Measurements from ENCODE around the gene GALC.

The GALC gene

DNA sequence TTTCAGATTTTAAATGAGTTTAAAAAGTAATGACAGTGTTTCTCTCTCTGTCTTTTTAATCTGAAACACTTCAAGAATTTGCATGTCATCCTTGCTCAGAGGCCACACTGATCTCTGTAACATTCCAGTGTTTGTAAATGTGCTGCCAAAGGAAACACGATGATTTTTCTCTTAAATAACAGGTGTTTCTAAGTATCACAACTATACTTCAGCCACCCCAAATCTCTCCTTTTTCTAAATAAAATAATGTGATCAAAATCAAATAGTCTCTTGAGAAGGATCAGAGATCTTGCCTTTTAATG, 3.3 kb upstream of the GALC start:
- no peak overlapping the region for H3K9ac ChIP-seq (ENCODE audit: low read length in 5 of 5)
- no peaks in the 10 kb centered on the region for H3K9me3 ChIP-seq (ENCODE audit: control insufficient read depth in 5 of 5, low read length in 5 of 5)
- no peaks in the 10 kb centered on the region for H3K36me3 ChIP-seq (ENCODE audit: control insufficient read depth in 5 of 5, insufficient read depth in 5 of 5, low read length in 5 of 5)
- peaks cover 0 to 19% (median 17%) of the 10 kb centered on the region in 5 donors for H3K4me1 ChIP-seq (ENCODE audit: control insufficient read depth in 5 of 5, insufficient read depth in 5 of 5, low read length in 5 of 5)
- H3K4me3 ChIP-seq (ENCODE audit: low read depth in 1 of 5, low read length in 5 of 5) = no peak overlapping the region
- H3K27ac ChIP-seq (ENCODE audit: low read depth, low read length) = no peak overlapping the region
- H3K27me3 ChIP-seq (ENCODE audit: control insufficient read depth in 5 of 5, insufficient read depth in 4 of 5, low read length in 5 of 5) = no peaks in the 10 kb centered on the region

DNA sequence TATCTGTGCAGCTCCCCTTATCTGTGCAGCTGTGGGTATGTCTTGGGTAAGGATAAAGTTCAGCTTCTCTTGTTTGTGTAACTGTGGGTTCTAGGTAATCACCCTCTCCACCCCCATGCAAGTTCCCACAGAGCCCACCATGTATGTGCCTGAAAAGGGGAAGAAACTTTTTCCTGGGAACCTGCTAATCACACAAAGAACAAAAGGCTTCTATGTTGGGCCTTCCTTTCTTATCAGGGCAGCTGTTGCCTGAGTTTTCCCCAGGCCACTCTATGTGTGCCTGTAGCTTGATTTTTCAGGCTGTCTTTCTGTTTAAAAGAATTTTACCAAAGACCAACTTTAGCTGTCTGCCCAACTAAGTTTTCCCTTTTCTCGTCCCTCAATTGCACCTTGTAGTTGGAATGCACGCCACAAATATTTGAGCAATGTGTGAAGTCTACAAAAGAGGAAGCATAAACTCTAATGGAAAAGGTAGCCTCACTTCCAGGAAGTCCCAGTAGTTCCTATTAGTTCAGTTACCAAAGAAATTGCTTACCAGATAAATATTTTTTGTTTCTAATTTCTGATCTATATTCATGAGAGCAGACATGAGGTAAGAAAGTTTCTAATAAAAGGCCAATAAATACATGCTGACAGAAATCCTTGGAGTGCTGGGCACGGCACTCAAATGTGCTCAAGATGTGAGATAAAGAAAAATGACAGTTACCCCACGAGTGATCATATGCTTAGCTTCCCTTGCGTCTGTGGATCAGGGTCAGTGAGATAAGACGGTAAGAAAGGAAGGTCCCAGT, 2.7 kb upstream of the GALC start:
- Histone ChIP-seq H3K4me1 (ENCODE audit: control insufficient read depth in 5 of 5, insufficient read depth in 5 of 5, low read length in 5 of 5) (peaks cover 0 to 21% (median 19%) of the 10 kb centered on the region in 5 donors), H3K9me3 (ENCODE audit: control insufficient read depth in 5 of 5, low read length in 5 of 5) (no peaks in the 10 kb centered on the region), H3K9ac (ENCODE audit: low read length in 5 of 5) (peak overlapping the region in 1 of 5 donors; percentile 44), H3K4me3 (ENCODE audit: low read depth in 1 of 5, low read length in 5 of 5) (no peak overlapping the region), H3K27ac (ENCODE audit: low read depth, low read length) (no peak overlapping the region), H3K27me3 (ENCODE audit: control insufficient read depth in 5 of 5, insufficient read depth in 4 of 5, low read length in 5 of 5) (no peaks in the 10 kb centered on the region), H3K36me3 (ENCODE audit: control insufficient read depth in 5 of 5, insufficient read depth in 5 of 5, low read length in 5 of 5) (no peaks in the 10 kb centered on the region)

DNA sequence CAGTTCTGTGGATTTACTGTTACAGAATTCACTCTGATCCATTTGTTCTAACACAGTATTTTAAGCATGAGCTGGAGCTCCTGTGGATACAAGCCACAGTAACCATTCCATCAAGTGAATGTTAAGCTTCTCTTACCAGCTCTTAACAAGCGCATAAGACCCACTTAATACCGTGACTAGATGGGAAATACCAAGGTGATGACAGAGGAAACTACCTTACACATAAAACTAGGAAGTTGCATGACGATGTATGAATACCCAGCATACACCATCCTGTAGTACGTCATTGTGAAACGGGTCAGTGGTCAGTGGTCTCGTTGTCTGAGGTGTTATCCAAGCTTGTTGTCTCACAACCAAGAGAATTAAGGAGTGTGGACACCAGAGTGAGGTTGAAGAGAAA, 2.0 kb upstream of the GALC start:
- Histone ChIP-seq H3K27me3 (ENCODE audit: control insufficient read depth in 5 of 5, insufficient read depth in 4 of 5, low read length in 5 of 5) (no peaks in the 10 kb centered on the region), H3K9me3 (ENCODE audit: control insufficient read depth in 5 of 5, low read length in 5 of 5) (no peaks in the 10 kb centered on the region), H3K36me3 (ENCODE audit: control insufficient read depth in 5 of 5, insufficient read depth in 5 of 5, low read length in 5 of 5) (no peaks in the 10 kb centered on the region), H3K4me3 (ENCODE audit: low read depth in 1 of 5, low read length in 5 of 5) (no peak overlapping the region), H3K27ac (ENCODE audit: low read depth, low read length) (no peak overlapping the region), H3K4me1 (ENCODE audit: control insufficient read depth in 5 of 5, insufficient read depth in 5 of 5, low read length in 5 of 5) (peaks cover 0 to 25% (median 20%) of the 10 kb centered on the region in 5 donors), H3K9ac (ENCODE audit: low read length in 5 of 5) (no peak overlapping the region)

DNA sequence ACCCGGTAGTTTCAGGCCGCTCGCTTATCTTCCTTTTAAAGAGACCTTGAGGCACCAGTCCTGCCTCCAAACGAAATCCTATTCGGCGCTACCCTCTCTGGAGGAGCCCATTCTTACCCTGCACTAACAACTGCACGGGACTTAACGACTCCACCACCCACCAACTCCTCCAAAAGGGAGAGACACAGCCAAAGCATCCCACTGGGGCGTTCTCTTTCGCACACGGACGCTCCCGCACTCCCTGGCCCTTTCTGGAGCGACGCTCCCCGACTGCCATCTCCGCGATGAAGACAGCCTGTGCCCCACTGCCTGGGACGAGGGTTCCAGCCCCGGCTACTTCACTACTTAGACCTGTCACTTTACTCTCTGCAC, 650 bp downstream of the GALC start:
- no peaks in the 10 kb centered on the region for H3K9me3 ChIP-seq (ENCODE audit: control insufficient read depth in 5 of 5, low read length in 5 of 5)
- no peaks in the 10 kb centered on the region for H3K36me3 ChIP-seq (ENCODE audit: control insufficient read depth in 5 of 5, insufficient read depth in 5 of 5, low read length in 5 of 5)
- H3K27me3 ChIP-seq (ENCODE audit: control insufficient read depth in 5 of 5, insufficient read depth in 4 of 5, low read length in 5 of 5) = no peaks in the 10 kb centered on the region
- H3K9ac ChIP-seq (ENCODE audit: low read length in 5 of 5) = peak overlapping the region; percentile 75 to 91 (median 88)
- peaks cover 0 to 25% (median 20%) of the 10 kb centered on the region in 5 donors for H3K4me1 ChIP-seq (ENCODE audit: control insufficient read depth in 5 of 5, insufficient read depth in 5 of 5, low read length in 5 of 5)
- peak overlapping the region; percentile 90 for H3K27ac ChIP-seq (ENCODE audit: low read depth, low read length)
- H3K4me3 ChIP-seq (ENCODE audit: low read depth in 1 of 5, low read length in 5 of 5) = peak overlapping the region; percentile 72 to 88 (median 84)

DNA sequence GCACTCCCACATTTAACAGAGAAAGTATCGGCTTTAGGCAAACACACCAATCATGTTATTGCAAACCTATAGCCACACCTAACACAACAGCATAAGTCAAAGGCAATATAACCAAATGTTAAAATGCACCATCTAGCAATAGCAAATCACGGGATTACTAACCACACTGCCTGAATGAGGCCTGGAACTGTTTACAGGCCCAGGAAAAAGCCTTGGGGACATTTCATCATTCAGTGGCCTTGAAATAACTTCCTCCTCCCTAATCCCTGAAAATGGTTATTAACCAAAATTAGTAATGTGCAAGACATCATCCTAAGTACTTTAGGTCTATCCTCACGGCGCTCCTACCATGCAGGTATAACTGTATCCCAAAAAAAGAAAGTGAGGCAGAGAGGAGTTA, 2.3 kb downstream of the GALC start:
- H3K27ac ChIP-seq (ENCODE audit: low read depth, low read length) = no peak overlapping the region
- no peaks in the 10 kb centered on the region for H3K9me3 ChIP-seq (ENCODE audit: control insufficient read depth in 5 of 5, low read length in 5 of 5)
- H3K9ac ChIP-seq (ENCODE audit: low read length in 5 of 5) = no peak overlapping the region
- peaks cover 6 to 9% (median 7%) of the 10 kb centered on the region in 5 donors for H3K36me3 ChIP-seq (ENCODE audit: control insufficient read depth in 5 of 5, insufficient read depth in 5 of 5, low read length in 5 of 5)
- no peak overlapping the region for H3K4me3 ChIP-seq (ENCODE audit: low read depth in 1 of 5, low read length in 5 of 5)
- H3K4me1 ChIP-seq (ENCODE audit: control insufficient read depth in 5 of 5, insufficient read depth in 5 of 5, low read length in 5 of 5) = peaks cover 0 to 25% (median 20%) of the 10 kb centered on the region in 5 donors
- no peaks in the 10 kb centered on the region for H3K27me3 ChIP-seq (ENCODE audit: control insufficient read depth in 5 of 5, insufficient read depth in 4 of 5, low read length in 5 of 5)

DNA sequence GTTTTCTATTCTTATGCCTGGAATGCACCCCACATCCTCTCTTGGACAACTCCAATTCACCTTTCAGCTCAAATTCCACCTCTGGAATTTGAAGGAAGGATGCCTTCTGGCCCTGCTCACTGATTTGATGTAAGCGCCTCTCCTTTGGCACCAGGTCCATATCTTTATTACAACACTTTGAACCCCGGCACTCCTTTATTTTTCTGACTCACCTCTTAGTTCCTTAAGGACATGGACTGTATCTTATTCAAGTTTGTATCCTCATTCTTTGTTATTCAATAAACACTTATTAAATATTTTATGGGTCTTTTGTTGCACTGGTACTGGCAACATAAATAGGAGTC, 3.1 kb downstream of the GALC start:
- Histone ChIP-seq H3K27ac (ENCODE audit: low read depth, low read length) (no peak overlapping the region), H3K36me3 (ENCODE audit: control insufficient read depth in 5 of 5, insufficient read depth in 5 of 5, low read length in 5 of 5) (peaks cover 6 to 13% (median 9%) of the 10 kb centered on the region in 5 donors), H3K27me3 (ENCODE audit: control insufficient read depth in 5 of 5, insufficient read depth in 4 of 5, low read length in 5 of 5) (no peaks in the 10 kb centered on the region), H3K4me1 (ENCODE audit: control insufficient read depth in 5 of 5, insufficient read depth in 5 of 5, low read length in 5 of 5) (peaks cover 0 to 25% (median 20%) of the 10 kb centered on the region in 5 donors), H3K4me3 (ENCODE audit: low read depth in 1 of 5, low read length in 5 of 5) (no peak overlapping the region), H3K9ac (ENCODE audit: low read length in 5 of 5) (no peak overlapping the region), H3K9me3 (ENCODE audit: control insufficient read depth in 5 of 5, low read length in 5 of 5) (no peaks in the 10 kb centered on the region)

DNA sequence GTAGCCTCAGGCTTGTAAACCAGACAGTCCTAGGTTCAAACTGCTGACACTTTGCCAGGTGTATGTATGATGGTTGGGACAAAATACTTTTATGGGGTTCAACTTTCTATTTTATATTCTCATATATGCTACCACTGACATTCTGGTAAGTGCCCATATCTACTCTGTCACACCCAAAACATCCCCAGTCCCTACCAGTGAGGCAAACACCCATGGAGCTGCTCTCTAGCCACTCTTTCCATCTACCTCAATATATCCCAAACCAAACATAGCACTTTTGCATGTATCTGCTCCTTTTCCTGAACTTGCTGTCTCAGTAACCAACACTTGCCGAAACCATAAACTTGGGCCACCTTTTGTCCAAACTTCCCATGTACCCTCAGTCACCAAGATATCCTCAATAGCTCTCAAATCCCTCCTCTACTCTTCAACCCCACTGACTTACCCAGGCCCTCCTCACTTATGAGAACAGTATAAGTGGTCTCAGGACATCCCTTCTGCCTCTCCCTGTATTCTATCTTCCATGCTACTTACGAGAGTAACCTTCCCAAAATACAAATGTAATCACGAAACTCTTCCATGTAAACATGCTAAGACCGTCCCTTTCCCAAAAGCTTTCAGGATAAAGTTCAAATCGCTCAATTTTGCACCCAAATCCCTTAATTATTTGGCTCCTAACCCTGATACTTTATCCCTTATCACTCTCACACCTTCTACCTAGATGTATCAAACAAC, 3.6 kb downstream of the GALC start:
- Histone ChIP-seq H3K27me3 (ENCODE audit: control insufficient read depth in 5 of 5, insufficient read depth in 4 of 5, low read length in 5 of 5) (no peaks in the 10 kb centered on the region), H3K4me3 (ENCODE audit: low read depth in 1 of 5, low read length in 5 of 5) (no peak overlapping the region), H3K9me3 (ENCODE audit: control insufficient read depth in 5 of 5, low read length in 5 of 5) (no peaks in the 10 kb centered on the region), H3K9ac (ENCODE audit: low read length in 5 of 5) (no peak overlapping the region), H3K36me3 (ENCODE audit: control insufficient read depth in 5 of 5, insufficient read depth in 5 of 5, low read length in 5 of 5) (peaks cover 6 to 13% (median 9%) of the 10 kb centered on the region in 5 donors), H3K27ac (ENCODE audit: low read depth, low read length) (no peak overlapping the region), H3K4me1 (ENCODE audit: control insufficient read depth in 5 of 5, insufficient read depth in 5 of 5, low read length in 5 of 5) (peaks cover 0 to 25% (median 20%) of the 10 kb centered on the region in 5 donors)

DNA sequence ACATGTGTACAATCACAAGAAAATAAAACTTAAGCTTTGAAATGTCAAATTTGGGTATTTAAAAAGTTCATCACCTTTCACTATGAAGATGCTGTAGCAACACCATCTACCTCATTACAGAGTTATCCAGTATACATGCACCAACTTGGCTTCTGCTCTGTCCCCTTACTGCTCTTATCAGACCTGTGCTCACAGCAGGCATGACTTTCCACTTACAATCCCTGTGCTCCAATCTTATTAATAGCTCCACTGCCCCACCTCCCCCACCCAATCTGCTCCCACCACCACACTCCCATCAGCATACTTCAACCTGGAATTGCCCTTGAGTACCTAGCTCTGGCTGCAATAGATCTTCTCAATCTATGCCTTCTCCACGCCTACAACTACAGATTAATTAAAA, 13.3 kb downstream of the GALC start:
- Histone ChIP-seq H3K9me3 (ENCODE audit: control insufficient read depth in 5 of 5, low read length in 5 of 5) (no peaks in the 10 kb centered on the region), H3K27me3 (ENCODE audit: control insufficient read depth in 5 of 5, insufficient read depth in 4 of 5, low read length in 5 of 5) (no peaks in the 10 kb centered on the region), H3K27ac (ENCODE audit: low read depth, low read length) (no peak overlapping the region), H3K4me1 (ENCODE audit: control insufficient read depth in 5 of 5, insufficient read depth in 5 of 5, low read length in 5 of 5) (no peaks in the 10 kb centered on the region), H3K4me3 (ENCODE audit: low read depth in 1 of 5, low read length in 5 of 5) (no peak overlapping the region), H3K9ac (ENCODE audit: low read length in 5 of 5) (no peak overlapping the region), H3K36me3 (ENCODE audit: control insufficient read depth in 5 of 5, insufficient read depth in 5 of 5, low read length in 5 of 5) (peaks cover 7 to 32% (median 17%) of the 10 kb centered on the region in 5 donors)

DNA sequence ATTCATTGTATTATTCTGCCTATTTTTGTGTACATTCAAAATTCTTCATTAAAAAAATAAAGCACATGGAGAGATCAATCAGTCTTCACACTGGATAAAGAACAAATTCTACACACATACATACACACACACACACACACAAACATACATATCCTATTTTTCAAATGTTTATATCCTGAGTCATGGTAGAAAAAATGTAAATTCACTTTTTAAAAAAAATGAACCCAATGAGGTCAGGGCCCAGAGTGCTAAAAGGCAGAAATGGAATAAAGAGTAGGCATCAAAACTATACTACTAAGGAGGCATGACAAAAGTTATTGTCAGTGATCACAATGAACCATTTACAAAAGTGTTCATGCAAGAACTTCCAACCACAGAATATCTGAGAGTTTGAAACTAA, 17.3 kb downstream of the GALC start:
- no peak overlapping the region for H3K4me3 ChIP-seq (ENCODE audit: low read depth in 1 of 5, low read length in 5 of 5)
- peaks cover 12 to 36% (median 16%) of the 10 kb centered on the region in 5 donors for H3K36me3 ChIP-seq (ENCODE audit: control insufficient read depth in 5 of 5, insufficient read depth in 5 of 5, low read length in 5 of 5)
- H3K27me3 ChIP-seq (ENCODE audit: control insufficient read depth in 5 of 5, insufficient read depth in 4 of 5, low read length in 5 of 5) = no peaks in the 10 kb centered on the region
- no peak overlapping the region for H3K27ac ChIP-seq (ENCODE audit: low read depth, low read length)
- no peaks in the 10 kb centered on the region for H3K4me1 ChIP-seq (ENCODE audit: control insufficient read depth in 5 of 5, insufficient read depth in 5 of 5, low read length in 5 of 5)
- no peak overlapping the region for H3K9ac ChIP-seq (ENCODE audit: low read length in 5 of 5)
- H3K9me3 ChIP-seq (ENCODE audit: control insufficient read depth in 5 of 5, low read length in 5 of 5) = no peaks in the 10 kb centered on the region

DNA sequence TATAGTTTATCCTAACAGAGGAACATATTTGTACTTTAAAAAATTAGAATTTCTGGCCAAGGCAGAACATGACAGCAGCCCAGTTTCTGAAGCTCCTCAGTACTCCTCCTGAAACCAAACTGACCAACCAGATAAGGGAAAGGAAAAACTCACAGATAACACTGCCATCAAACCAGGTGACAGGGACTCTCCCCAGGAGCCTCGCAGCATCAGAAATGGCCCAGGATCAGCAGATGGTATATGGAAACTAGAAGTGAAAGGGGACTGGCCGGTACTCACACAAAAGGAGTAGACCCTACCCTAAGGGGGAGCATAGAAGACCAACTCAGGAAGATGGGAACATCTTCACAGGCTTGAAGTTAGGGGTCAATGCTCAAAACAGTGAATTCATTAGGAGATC, 22.0 kb downstream of the GALC start:
- Histone ChIP-seq H3K9ac (ENCODE audit: low read length in 5 of 5) (no peak overlapping the region), H3K36me3 (ENCODE audit: control insufficient read depth in 5 of 5, insufficient read depth in 5 of 5, low read length in 5 of 5) (peaks cover 10 to 38% (median 18%) of the 10 kb centered on the region in 5 donors), H3K4me1 (ENCODE audit: control insufficient read depth in 5 of 5, insufficient read depth in 5 of 5, low read length in 5 of 5) (no peaks in the 10 kb centered on the region), H3K4me3 (ENCODE audit: low read depth in 1 of 5, low read length in 5 of 5) (no peak overlapping the region), H3K9me3 (ENCODE audit: control insufficient read depth in 5 of 5, low read length in 5 of 5) (no peaks in the 10 kb centered on the region), H3K27ac (ENCODE audit: low read depth, low read length) (no peak overlapping the region), H3K27me3 (ENCODE audit: control insufficient read depth in 5 of 5, insufficient read depth in 4 of 5, low read length in 5 of 5) (no peaks in the 10 kb centered on the region)

All from subcutaneous abdominal adipose tissue (tissue), 5 donors.